Type B pancreatic cell (in vitro differentiated cells): Measurements from ENCODE around the gene SCAF4. TPM values are rescaled to one million over a fixed set of nuclear protein-coding genes. Genes with fewer than 3 reads are reported as not detected.
A peak's percentile ranks its signal among the peaks of the same experiment; 100 is the strongest.

Experiments used
- DNase-seq: peaks from one replicate; pipeline ENCODE4 v3.0.0; 2021; ENCODE audit warnings: mixed read lengths; ENCODE audit not compliant: unreplicated experiment; ENCODE audit errors: extremely low spot score
- H3K27ac Mint-ChIP-seq: 2 replicates; pipeline ENCODE4 v1.8.0; 2021; ENCODE audit warnings: mild to moderate bottlenecking, mixed read lengths
- H3K27me3 Mint-ChIP-seq: 2 replicates; pipeline ENCODE4 v1.8.0; 2021; ENCODE audit warnings: mixed read lengths
- H3K36me3 Mint-ChIP-seq: 2 replicates; pipeline ENCODE4 v1.8.0; 2021; ENCODE audit warnings: mixed read lengths
- H3K4me1 Mint-ChIP-seq: one replicate; pipeline ENCODE4 v1.8.0; 2021; ENCODE audit warnings: mixed read lengths; ENCODE audit not compliant: unreplicated experiment
- H3K4me3 Mint-ChIP-seq: 2 replicates; pipeline ENCODE4 v1.8.0; 2021; ENCODE audit warnings: mild to moderate bottlenecking, mixed read lengths
- H3K9me3 Mint-ChIP-seq: 2 replicates; pipeline ENCODE4 v1.8.0; 2021; ENCODE audit warnings: mixed read lengths
- CTCF ChIP-seq: fragments of 200-600 bp; sonication (generic); conservative IDR thresholded peaks from 2 replicates; pipeline ENCODE4 v1.5.0; 2021; ENCODE audit warnings: antibody characterized with exemption, mild to moderate bottlenecking
- long read RNA-seq: library from polyadenylated mRNA; unstranded; transcript quantifications from one replicate; pipeline ENCODE4 v2.0.0, GENCODE V29; 2020
- total RNA-seq: library from RNA; stranded (reverse); gene quantifications from 2 replicates; pipeline ENCODE4 v1.2.1, GENCODE V29; 2021; ENCODE audit warnings: low replicate concordance

Gene SCAF4
- total RNA-seq = 38.8 and 53.2 TPM in 2 replicates
- long read RNA-seq, partial matches to known transcripts = 4 of 6 reads
- long read RNA-seq, other reads (novel, unspliced or antisense) = 1 of 6 reads

GRCh38 chr21:31731857-31732596, at the start of gene SCAF4:
Gene SCAF4, minus strand, starts transcription at chr21:31732118. Its CDS starts 426 bp downstream, at chr21:31731692.
- Mint-ChIP-seq H3K27ac (peak within 1 kb of the TSS; percentile 83), H3K4me1 (peaks cover 11% of the 10 kb centered on the region), H3K27me3 (no peaks in the 10 kb centered on the region), H3K9me3 (no peaks in the 10 kb centered on the region), H3K36me3 (peaks cover 3% of the 10 kb centered on the region), H3K4me3 (peak within 1 kb of the TSS; percentile 77)
- peak; percentile 92 for DNase-seq
- TF ChIP-seq CTCF = no peak

GRCh38 chr21:31780944-31781343, 49.0 kb upstream of the SCAF4 start:
- no peak for DNase-seq
- peaks cover 32% of the 10 kb centered on the region for H3K4me1 Mint-ChIP-seq
- H3K36me3 Mint-ChIP-seq = no peaks in the 10 kb centered on the region
- H3K27me3 Mint-ChIP-seq = peaks cover 8% of the 10 kb centered on the region
- no peak overlapping the region for H3K4me3 Mint-ChIP-seq
- H3K27ac Mint-ChIP-seq = no peak overlapping the region
- peak; percentile 61 for TF ChIP-seq CTCF
- H3K9me3 Mint-ChIP-seq = peaks cover 4% of the 10 kb centered on the region

GRCh38 chr21:31778546-31778945, 46.6 kb upstream of the SCAF4 start:
- no peak for DNase-seq
- Mint-ChIP-seq H3K4me1 (peaks cover 28% of the 10 kb centered on the region), H3K36me3 (no peaks in the 10 kb centered on the region), H3K27me3 (peaks cover 4% of the 10 kb centered on the region), H3K4me3 (no peak overlapping the region), H3K9me3 (no peaks in the 10 kb centered on the region), H3K27ac (no peak overlapping the region)
- TF ChIP-seq CTCF = no peak

GRCh38 chr21:31777857-31778256, 45.9 kb upstream of the SCAF4 start:
- TF ChIP-seq CTCF = no peak
- H3K4me3 Mint-ChIP-seq = no peak overlapping the region
- DNase-seq = no peak
- no peaks in the 10 kb centered on the region for H3K36me3 Mint-ChIP-seq
- no peak overlapping the region for H3K27ac Mint-ChIP-seq
- H3K27me3 Mint-ChIP-seq = peaks cover 4% of the 10 kb centered on the region
- H3K9me3 Mint-ChIP-seq = no peaks in the 10 kb centered on the region
- H3K4me1 Mint-ChIP-seq = peaks cover 25% of the 10 kb centered on the region

- peaks cover 9% of the 10 kb centered on the region for H3K4me1 Mint-ChIP-seq
- H3K27ac Mint-ChIP-seq = no peak overlapping the region
- no peak for TF ChIP-seq CTCF
- no peak overlapping the region for H3K4me3 Mint-ChIP-seq
- no peaks in the 10 kb centered on the region for H3K36me3 Mint-ChIP-seq
- H3K27me3 Mint-ChIP-seq = peaks cover 4% of the 10 kb centered on the region
- no peaks in the 10 kb centered on the region for H3K9me3 Mint-ChIP-seq
- no peak for DNase-seq
Observed at GRCh38 chr21:31774031-31774430, 42.1 kb upstream of the SCAF4 start.
